MM.1S (cell line): ENCODE results near the gene RIN1.

ENCODE experiments used
- DNase-seq: peaks from one replicate; pipeline ENCODE4 v3.0.0-alpha.2; 2015
- H2AFZ ChIP-seq: fragments of 300-600 bp; sonication (generic); 2 replicates; pipeline ENCODE4 v1.6.0; 2016; ENCODE audit warnings: antibody characterized with exemption, low read length
- H3F3A ChIP-seq: fragments of 300-600 bp; sonication (generic); 2 replicates; pipeline ENCODE4 v1.6.1; 2016; ENCODE audit warnings: mild to moderate bottlenecking, antibody characterized with exemption, low read length, moderate library complexity, mixed read lengths; ENCODE audit not compliant: insufficient read depth
- H3K27ac ChIP-seq: fragments of 300-600 bp; sonication (generic); 2 replicates; pipeline ENCODE4 v1.5.1; 2016; ENCODE audit warnings: mild to moderate bottlenecking, low read length
- H3K27me3 ChIP-seq: fragments of 300-600 bp; sonication (generic); replicated peaks from 2 replicates; pipeline ENCODE4 v1.6.0; 2016; ENCODE audit warnings: low read length; ENCODE audit not compliant: insufficient read depth
- H3K36me3 ChIP-seq: fragments of 300-600 bp; sonication (generic); replicated peaks from 2 replicates; pipeline ENCODE4 v1.6.1; 2016; ENCODE audit warnings: mild to moderate bottlenecking, low read length, mixed read lengths; ENCODE audit not compliant: insufficient read depth
- H3K4me1 ChIP-seq: fragments of 300-600 bp; sonication (generic); 2 replicates; pipeline ENCODE4 v1.6.1; 2016; ENCODE audit warnings: low read length, mixed read lengths
- H3K4me2 ChIP-seq: fragments of 300-600 bp; sonication (generic); 2 replicates; pipeline ENCODE4 v1.6.0; 2016; ENCODE audit warnings: low read depth, low read length
- H3K4me3 ChIP-seq: fragments of 300-600 bp; sonication (generic); 2 replicates; pipeline ENCODE4 v1.5.1; 2016; ENCODE audit warnings: low read length, mixed read lengths
- H3K79me2 ChIP-seq: fragments of 300-600 bp; sonication (generic); 2 replicates; pipeline ENCODE4 v1.6.1; 2016; ENCODE audit warnings: mixed run types, low read length, mixed read lengths
- H3K9ac ChIP-seq: fragments of 300-600 bp; sonication (generic); 2 replicates; pipeline ENCODE4 v1.6.1; 2016; ENCODE audit warnings: low read length, mixed read lengths
- H3K9me2 ChIP-seq: fragments of 300-600 bp; sonication (generic); replicated peaks from 2 replicates; pipeline ENCODE4 v1.6.1; 2016; ENCODE audit warnings: mild to moderate bottlenecking, low read length, mixed read lengths; ENCODE audit not compliant: insufficient read depth
- H3K9me3 ChIP-seq: fragments of 300-600 bp; sonication (generic); replicated peaks from 2 replicates; pipeline ENCODE4 v1.6.1; 2016; ENCODE audit warnings: mild to moderate bottlenecking, low read length, mixed read lengths; ENCODE audit not compliant: insufficient read depth
- H4K20me1 ChIP-seq: fragments of 300-600 bp; sonication (generic); 2 replicates; pipeline ENCODE4 v1.6.1; 2016; ENCODE audit warnings: mild to moderate bottlenecking, low read length, moderate library complexity, mixed read lengths; ENCODE audit not compliant: insufficient read depth
- CTCF ChIP-seq: fragments of 300-600 bp; sonication (generic); IDR thresholded peaks from 2 replicates; pipeline ENCODE4 v1.5.1; 2016; ENCODE audit warnings: antibody characterized with exemption, low read length, mixed read lengths
- EZH2 ChIP-seq: fragments of 300-600 bp; sonication (generic); optimal IDR thresholded peaks from 2 replicates; pipeline ENCODE3; 2017; ENCODE audit warnings: low read depth, mild to moderate bottlenecking, antibody characterized with exemption, low read length, mixed read lengths
- EZH2phosphoT487 ChIP-seq: fragments of 300-600 bp; sonication (generic); IDR thresholded peaks from 2 replicates; pipeline ENCODE4 v1.6.1; 2018; ENCODE audit warnings: antibody characterized with exemption, low read length

RIN1 gene

GRCh38 chr11:66365711-66366619 lies 29.7 kb upstream of the RIN1 start:
- Histone ChIP-seq H3K27ac (no peak overlapping the region), H4K20me1 (no peaks in the 10 kb centered on the region), H3F3A (no peaks in the 10 kb centered on the region), H2AFZ (no peak overlapping the region), H3K9ac (no peak overlapping the region), H3K27me3 (peaks cover 77% of the 10 kb centered on the region), H3K9me2 (no peaks in the 10 kb centered on the region), H3K4me1 (no peaks in the 10 kb centered on the region), H3K4me2 (no peak overlapping the region), H3K79me2 (no peaks in the 10 kb centered on the region), H3K4me3 (no peak overlapping the region), H3K9me3 (no peaks in the 10 kb centered on the region), H3K36me3 (no peaks in the 10 kb centered on the region)
- TF ChIP-seq CTCF (no peak), EZH2phosphoT487 (no peak), EZH2 (no peak)
- DNase-seq: no peak

GRCh38 chr11:66365166-66365565 lies 28.9 kb upstream of the RIN1 start:
- Histone ChIP-seq H3K27me3 (peaks cover 78% of the 10 kb centered on the region), H3K27ac (no peak overlapping the region), H3K36me3 (no peaks in the 10 kb centered on the region)

GRCh38 chr11:66363805-66364535 lies 27.7 kb upstream of the RIN1 start:
- Histone ChIP-seq H2AFZ (no peak overlapping the region), H4K20me1 (no peaks in the 10 kb centered on the region), H3K36me3 (no peaks in the 10 kb centered on the region), H3K4me3 (no peak overlapping the region), H3F3A (no peaks in the 10 kb centered on the region), H3K79me2 (no peaks in the 10 kb centered on the region), H3K27me3 (peaks cover 74% of the 10 kb centered on the region), H3K4me2 (no peak overlapping the region), H3K9me3 (no peaks in the 10 kb centered on the region), H3K9ac (no peak overlapping the region), H3K9me2 (no peaks in the 10 kb centered on the region), H3K27ac (no peak overlapping the region), H3K4me1 (no peaks in the 10 kb centered on the region)
- DNase-seq: peak; percentile 19
- TF ChIP-seq EZH2phosphoT487: no peak
- peak; percentile 63 for TF ChIP-seq CTCF
- no peak for TF ChIP-seq EZH2

More at GRCh38 chr11:66365166-66365565, 28.9 kb upstream of the RIN1 start:
- H3K4me1 ChIP-seq: no peaks in the 10 kb centered on the region
- H3F3A ChIP-seq: no peaks in the 10 kb centered on the region
- H3K4me3 ChIP-seq: no peak overlapping the region
- no peak overlapping the region for H2AFZ ChIP-seq
- H3K9ac ChIP-seq: no peak overlapping the region
- TF ChIP-seq EZH2: no peak
- no peak for TF ChIP-seq EZH2phosphoT487
- TF ChIP-seq CTCF: no peak
- no peaks in the 10 kb centered on the region for H3K79me2 ChIP-seq
- H3K4me2 ChIP-seq: no peak overlapping the region
- no peaks in the 10 kb centered on the region for H3K9me3 ChIP-seq
- H3K9me2 ChIP-seq: no peaks in the 10 kb centered on the region
- H4K20me1 ChIP-seq: no peaks in the 10 kb centered on the region
- DNase-seq: no peak
